Skeletal muscle satellite cell (primary cell): ENCODE data around the gene MAPKAPK2. TPM values are rescaled to one million over a fixed set of nuclear protein-coding genes. Genes with fewer than 3 reads are reported as not detected.
"Not testable (repeated sequence)": the region's sequence is repeated elsewhere in the genome, so short reads cannot be mapped to it uniquely, and the experiment has no call there.

Experiments
- H3K27me3 ChIP-seq: 2 replicates; pipeline ENCODE4 v1.7.0; 2013; ENCODE audit warnings: low read length; ENCODE audit not compliant: control insufficient read depth, insufficient read depth
- H3K36me3 ChIP-seq: 2 replicates; pipeline ENCODE4 v1.7.0; 2013; ENCODE audit warnings: mild to moderate bottlenecking, control low read depth, low read length; ENCODE audit not compliant: insufficient read depth
- H3K4me1 ChIP-seq: 2 replicates; pipeline ENCODE4 v1.7.0; 2013; ENCODE audit warnings: low read length; ENCODE audit not compliant: control insufficient read depth, insufficient read depth
- H3K4me2 ChIP-seq: 2 replicates; pipeline ENCODE4 v1.7.0; 2013; ENCODE audit warnings: mild to moderate bottlenecking, low read length
- H3K4me3 ChIP-seq: 2 replicates; pipeline ENCODE4 v1.7.0; 2013; ENCODE audit warnings: low read length
- H3K9ac ChIP-seq: 2 replicates; pipeline ENCODE4 v1.7.0; 2013; ENCODE audit warnings: mild to moderate bottlenecking, low read depth, low read length, moderate library complexity
- H3K9me3 ChIP-seq: replicated peaks from 2 replicates; pipeline ENCODE4 v1.7.0; 2013; ENCODE audit warnings: mild to moderate bottlenecking, control low read depth, low read length
- small RNA-seq: library from RNA; depleted of rRNA; stranded (forward); fragments of <200 nt; gene quantifications from one replicate; pipeline ENCODE3, GENCODE V24; 2012

The MAPKAPK2 gene

GRCh38 chr1:206774093-206774492 lies 89.4 kb downstream of the MAPKAPK2 start:
- H3K9me3 ChIP-seq: no peaks in the 10 kb centered on the region

GRCh38 chr1:206776229-206776628 lies 91.5 kb downstream of the MAPKAPK2 start:
- no peaks in the 10 kb centered on the region for H3K9me3 ChIP-seq
- no peaks in the 10 kb centered on the region for H3K4me1 ChIP-seq
- no peak overlapping the region for H3K9ac ChIP-seq
- no peak overlapping the region for H3K4me3 ChIP-seq
- peaks cover 38% of the 10 kb centered on the region for H3K27me3 ChIP-seq
- no peaks in the 10 kb centered on the region for H3K36me3 ChIP-seq
- H3K4me2 ChIP-seq: no peak overlapping the region

More at GRCh38 chr1:206774093-206774492, 89.4 kb downstream of the MAPKAPK2 start:
- H3K36me3 ChIP-seq: no peaks in the 10 kb centered on the region
- H3K4me3 ChIP-seq: no peak overlapping the region
- H3K4me1 ChIP-seq: peaks cover 3% of the 10 kb centered on the region
- H3K4me2 ChIP-seq: no peak overlapping the region
- H3K9ac ChIP-seq: no peak overlapping the region
- H3K27me3 ChIP-seq: peaks cover 49% of the 10 kb centered on the region

GRCh38 chr1:206778031-206778430 lies 93.3 kb downstream of the MAPKAPK2 start:
- Histone ChIP-seq H3K4me3 (no peak overlapping the region), H3K27me3 (peaks cover 23% of the 10 kb centered on the region), H3K4me2 (no peak overlapping the region), H3K36me3 (no peaks in the 10 kb centered on the region), H3K9ac (no peak overlapping the region), H3K4me1 (no peaks in the 10 kb centered on the region), H3K9me3 (no peaks in the 10 kb centered on the region)

GRCh38 chr1:206778911-206779310 lies 94.2 kb downstream of the MAPKAPK2 start:
- not testable (repeated sequence) for H3K4me2 ChIP-seq, H3K9me3 ChIP-seq, H3K4me3 ChIP-seq, H3K36me3 ChIP-seq, H3K4me1 ChIP-seq, H3K9ac ChIP-seq
- H3K27me3 ChIP-seq: peaks cover 21% of the 10 kb centered on the region

DNA sequence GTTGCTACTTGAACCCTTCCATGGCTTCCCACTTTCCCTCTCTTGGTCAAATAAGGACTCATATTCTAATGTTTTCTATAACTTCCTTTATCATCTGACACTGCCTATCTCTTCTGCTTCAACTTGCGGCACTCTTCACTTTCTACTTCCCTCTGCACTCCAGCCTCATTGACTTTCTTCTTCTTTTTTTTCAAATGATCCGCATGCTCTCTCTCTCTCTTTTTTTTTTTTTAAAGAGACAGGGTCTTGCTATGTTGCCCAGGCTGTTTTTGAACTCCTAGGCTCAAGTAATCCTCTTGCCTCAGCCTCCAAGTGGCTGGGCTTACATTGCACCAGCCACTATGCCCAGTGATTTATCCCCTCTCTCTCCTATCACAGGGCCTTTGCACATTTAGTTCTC lies 94.9 kb downstream of the MAPKAPK2 start:
- Histone ChIP-seq H3K36me3 (no peaks in the 10 kb centered on the region), H3K4me1 (no peaks in the 10 kb centered on the region)

GRCh38 chr1:206782448-206782847 lies 97.7 kb downstream of the MAPKAPK2 start:
- Histone ChIP-seq H3K9ac (no peak overlapping the region), H3K36me3 (no peaks in the 10 kb centered on the region), H3K4me2 (no peak overlapping the region), H3K9me3 (no peaks in the 10 kb centered on the region), H3K4me3 (no peak overlapping the region), H3K4me1 (no peaks in the 10 kb centered on the region), H3K27me3 (peaks cover 17% of the 10 kb centered on the region)

More for the DNA sequence above, 94.9 kb downstream of the MAPKAPK2 start:
- Histone ChIP-seq H3K4me3 (no peak overlapping the region), H3K27me3 (peaks cover 19% of the 10 kb centered on the region), H3K9me3 (no peaks in the 10 kb centered on the region), H3K9ac (no peak overlapping the region), H3K4me2 (no peak overlapping the region)

DNA sequence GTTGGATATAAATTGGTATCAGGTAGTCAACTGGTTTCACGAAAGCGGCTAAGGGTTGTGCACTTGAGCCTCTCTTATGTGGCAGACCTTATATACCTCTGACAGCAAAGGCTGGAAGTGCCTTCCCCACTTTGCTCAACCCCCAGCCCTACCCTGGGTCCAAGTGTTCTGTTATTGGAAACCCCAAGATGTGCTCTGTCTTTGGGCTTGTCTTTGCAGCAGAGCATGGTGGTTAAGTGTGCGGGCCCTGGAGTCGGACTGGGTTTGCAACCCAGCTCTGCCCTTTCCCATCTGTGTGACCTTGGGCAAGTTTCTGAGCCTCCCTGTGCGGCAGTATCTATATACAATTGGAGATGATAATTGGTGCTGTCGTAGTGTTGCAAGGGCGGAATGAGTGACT lies 98.8 kb downstream of the MAPKAPK2 start:
- H3K36me3 ChIP-seq: no peaks in the 10 kb centered on the region
- no peaks in the 10 kb centered on the region for H3K9me3 ChIP-seq
- no peak overlapping the region for H3K9ac ChIP-seq
- no peaks in the 10 kb centered on the region for H3K4me1 ChIP-seq
- peaks cover 10% of the 10 kb centered on the region for H3K27me3 ChIP-seq
- H3K4me3 ChIP-seq: no peak overlapping the region
- no peak overlapping the region for H3K4me2 ChIP-seq

Small RNAs within 50 kb of the gene (small RNA-seq; reads per million reads assigned to genes)
- not detected for gene RF00019
